SIG-M5 (cell line): ENCODE results near the gene GAGE12C.
"Not testable (repeated sequence)": the region's sequence is repeated elsewhere in the genome, so short reads cannot be mapped to it uniquely, and the experiment has no call there.

Source experiments
- DNase-seq: peaks from one replicate; lab custom pipeline; 2025; lab: John Stamatoyannopoulos, UW

GAGE12C gene

GRCh38 chrX:49531877-49532276, at the start of gene GAGE12C:
Gene GAGE12C (plus strand): TSS chrX:49532177. CDS start chrX:49533332, 1,155 bp downstream.
- not testable (repeated sequence) for DNase-seq

GRCh38 chrX:49541433-49541832, 9.5 kb downstream of the GAGE12C start, which contains the start of gene GAGE12D:
Gene GAGE12D (plus strand): TSS chrX:49541733. CDS start chrX:49542888, 1,155 bp downstream.
- DNase-seq: not testable (repeated sequence)

GRCh38 chrX:49550989-49551388, 19.0 kb downstream of the GAGE12C start, which contains the start of gene GAGE12E:
Gene GAGE12E (plus strand): TSS chrX:49551289. CDS start chrX:49552444, 1,155 bp downstream.
- not testable (repeated sequence) for DNase-seq

- not testable (repeated sequence) for DNase-seq
Measured at GRCh38 chrX:49560542-49560941, 28.6 kb downstream of the GAGE12C start, which contains the start of gene GAGE12F. Gene GAGE12F (plus strand): TSS chrX:49560842. CDS start chrX:49561997, 1,155 bp downstream.

- not testable (repeated sequence) for DNase-seq
Measured at GRCh38 chrX:49568728-49569127, 36.8 kb downstream of the GAGE12C start.

- not testable (repeated sequence) for DNase-seq
Measured at GRCh38 chrX:49569152-49569551, 37.2 kb downstream of the GAGE12C start.

GRCh38 chrX:49570100-49570499, 38.1 kb downstream of the GAGE12C start, which contains the start of gene GAGE12G:
Gene GAGE12G (plus strand): TSS chrX:49570400. CDS start chrX:49571555, 1,155 bp downstream.
- DNase-seq: not testable (repeated sequence)

GRCh38 chrX:49579649-49580048, 47.7 kb downstream of the GAGE12C start, which contains the start of gene GAGE12H:
Gene GAGE12H (plus strand): TSS chrX:49579949. CDS start chrX:49581104, 1,155 bp downstream.
- DNase-seq: not testable (repeated sequence)
